HEK293T (cell line): ENCODE results near the gene NECTIN1.

ENCODE experiments used
- ARNT ChIP-seq: fragments of 450-650 bp; IDR thresholded peaks from 2 replicates; pipeline ENCODE4 v1.6.1; 2017; ENCODE audit warnings: mild to moderate bottlenecking
- BHLHE40 ChIP-seq: fragments of 450-650 bp; IDR thresholded peaks from 2 replicates; pipeline ENCODE4 v1.6.1; 2016; ENCODE audit warnings: mild to moderate bottlenecking, moderate library complexity, borderline replicate concordance
- ELF4 ChIP-seq: fragments of 450-650 bp; IDR thresholded peaks from 2 replicates; pipeline ENCODE4 v1.6.1; 2017; ENCODE audit warnings: antibody characterized with exemption
- FOXA1 ChIP-seq: fragments of 450-650 bp; IDR thresholded peaks from 2 replicates; pipeline ENCODE4 v1.6.1; 2016; ENCODE audit warnings: mild to moderate bottlenecking
- FOXK2 ChIP-seq: fragments of 450-650 bp; IDR thresholded peaks from 2 replicates; pipeline ENCODE4 v1.6.1; 2016; ENCODE audit warnings: mild to moderate bottlenecking
- FOXM1 ChIP-seq: fragments of 450-650 bp; IDR thresholded peaks from 2 replicates; pipeline ENCODE4 v1.6.1; 2017; ENCODE audit warnings: mild to moderate bottlenecking, borderline replicate concordance
- SUZ12 ChIP-seq: fragments of 450-650 bp; IDR thresholded peaks from 2 replicates; pipeline ENCODE4 v1.6.1; 2016; ENCODE audit warnings: mild to moderate bottlenecking
- ZNF384 ChIP-seq: fragments of 450-650 bp; IDR thresholded peaks from 2 replicates; pipeline ENCODE4 v1.6.1; 2016

GRCh38 chr11:119627286-119627685 is 101.7 kb downstream of the NECTIN1 start:
- TF ChIP-seq ELF4 (no peak), ZNF384 (no peak), FOXK2 (no peak), ARNT (no peak), SUZ12 (no peak), BHLHE40 (no peak), FOXA1 (no peak), FOXM1 (no peak)
